Activated CD8-positive, alpha-beta T cell treated with anti-CD3 and anti-CD28 coated beads for 36 hours (primary cell): ENCODE results near the gene CRACR2A. TPM values are rescaled to one million over a fixed set of nuclear protein-coding genes. Genes with fewer than 3 reads are reported as not detected.

Experiments
- ATAC-seq: fragments of 200-7000 bp; cut with Tn5 transposase; one replicate; pipeline ENCODE4 v1.10.0; 2021; ENCODE audit warnings: mild to moderate bottlenecking, moderate library complexity
- CTCF ChIA-PET: fragments of 350-600 bp; sonication (Branson Sonifier 250); formaldehyde crosslinking; loops from one replicate; lab custom pipeline; 2021; ENCODE audit warnings: antibody characterized with exemption; lab: Charles Lee
- POLR2A ChIA-PET: fragments of 350-600 bp; sonication (Branson Sonifier 250); formaldehyde crosslinking; loops from one replicate; lab custom pipeline; 2021; ENCODE audit warnings: antibody characterized with exemption; lab: Charles Lee
- DNase-seq: peaks from one replicate; pipeline ENCODE4 v3.0.0-alpha.2; 2020
- H3K27ac Mint-ChIP-seq: one replicate; pipeline ENCODE4 v1.8.0; 2021; ENCODE audit warnings: mild to moderate bottlenecking, mixed read lengths
- H3K27me3 Mint-ChIP-seq: one replicate; pipeline ENCODE4 v1.8.0; 2021; ENCODE audit warnings: mixed read lengths
- H3K36me3 Mint-ChIP-seq: one replicate; pipeline ENCODE4 v1.8.0; 2021; ENCODE audit warnings: low read depth, mixed read lengths
- H3K4me1 Mint-ChIP-seq: one replicate; pipeline ENCODE4 v1.8.0; 2021; ENCODE audit warnings: low read depth, mixed read lengths
- H3K4me3 Mint-ChIP-seq: one replicate; pipeline ENCODE4 v1.8.0; 2021; ENCODE audit warnings: mild to moderate bottlenecking, moderate library complexity, mixed read lengths
- H3K9me3 Mint-ChIP-seq: one replicate; pipeline ENCODE4 v1.8.0; 2021; ENCODE audit warnings: mixed read lengths
- CTCF ChIP-seq: fragments of 200-600 bp; IDR thresholded peaks from one replicate; pipeline ENCODE4 v1.8.0; 2022; ENCODE audit warnings: antibody characterized with exemption, mild to moderate bottlenecking
- intact Hi-C: fragments of 100-400 bp; cut with micrococcal nuclease; formaldehyde crosslinking; loops from one replicate; pipeline ENCODE4 v1.10.0; 2022
- total RNA-seq, 2 experiments: library from RNA; stranded (reverse); gene quantifications; one replicate each; pipeline ENCODE4 v1.2.3, GENCODE V29; 2021

Gene CRACR2A
- total RNA-seq, 2 experiments from 2014 or later = 21.2 to 24.7 TPM

- DNase-seq (no peak), ATAC-seq (no peak)
- ChIA-PET CTCF (interaction anchor here (0.8 to 1.0 kb wide), 2 partner anchors 35 to 48 kb away, joined by 3 read pairs; partner anchors contain the start of gene CRACR2A), POLR2A (no interaction called here)
- no peak for TF ChIP-seq CTCF
- Mint-ChIP-seq H3K4me3 (no peak overlapping the region), H3K27me3 (no peaks in the 10 kb centered on the region), H3K4me1 (peaks cover 5% of the 10 kb centered on the region), H3K9me3 (peaks cover 10% of the 10 kb centered on the region), H3K36me3 (peaks cover 31% of the 10 kb centered on the region), H3K27ac (no peak overlapping the region)
- intact Hi-C loops = no loop called here
These were observed 48.2 kb downstream of the CRACR2A start for GRCh38 chr12:3704512-3705353.

- TF ChIP-seq CTCF = no peak
- ChIA-PET POLR2A (no interaction called here), CTCF (interaction anchor here (1.0 kb wide), 1 partner anchor 401 kb away, joined by 3 read pairs; no protein-coding TSS in a partner anchor)
- no peak for ATAC-seq
- Mint-ChIP-seq H3K4me1 (peaks cover 5% of the 10 kb centered on the region), H3K36me3 (peaks cover 34% of the 10 kb centered on the region), H3K9me3 (peaks cover 10% of the 10 kb centered on the region), H3K4me3 (no peak overlapping the region), H3K27ac (no peak overlapping the region), H3K27me3 (no peaks in the 10 kb centered on the region)
- intact Hi-C loops = no loop called here
- no peak for DNase-seq
These were observed 52.0 kb downstream of the CRACR2A start for GRCh38 chr12:3700861-3701260.

- Mint-ChIP-seq H3K27ac (no peak overlapping the region), H3K4me3 (no peak overlapping the region), H3K4me1 (peaks cover 5% of the 10 kb centered on the region), H3K36me3 (peaks cover 21% of the 10 kb centered on the region), H3K9me3 (peaks cover under 1% of the 10 kb centered on the region), H3K27me3 (no peaks in the 10 kb centered on the region)
- ChIA-PET CTCF (interaction anchor here (1.2 to 1.4 kb wide), 2 partner anchors 105 to 398 kb away, joined by 3 read pairs; no protein-coding TSS in a partner anchor), POLR2A (no interaction called here)
- no peak for DNase-seq
- intact Hi-C loops = no loop called here
- no peak for TF ChIP-seq CTCF
- ATAC-seq = no peak
These were observed 54.5 kb downstream of the CRACR2A start for GRCh38 chr12:3698218-3698974.

- ChIA-PET CTCF (interaction anchor here (1.2 kb wide), 1 partner anchor 106 kb away, joined by 3 read pairs; no protein-coding TSS in a partner anchor), POLR2A (no interaction called here)
- intact Hi-C loops = no loop called here
- no peak overlapping the region for H3K4me3 Mint-ChIP-seq
- no peaks in the 10 kb centered on the region for H3K9me3 Mint-ChIP-seq
- TF ChIP-seq CTCF = no peak
- no peaks in the 10 kb centered on the region for H3K27me3 Mint-ChIP-seq
- peaks cover 5% of the 10 kb centered on the region for H3K4me1 Mint-ChIP-seq
- no peak for DNase-seq
- ATAC-seq = no peak
- H3K27ac Mint-ChIP-seq = no peak overlapping the region
- H3K36me3 Mint-ChIP-seq = peaks cover 16% of the 10 kb centered on the region
These were observed 55.5 kb downstream of the CRACR2A start for GRCh38 chr12:3697311-3697870.
